Liver (tissue), 9 donors: ENCODE data around the gene AGBL4. TPM values are rescaled to one million over a fixed set of nuclear protein-coding genes. Genes with fewer than 3 reads are reported as not detected.

ENCODE experiments used
- DNase-seq: peaks from one replicate; pipeline ENCODE4 v3.0.0-alpha.2; 2017; ENCODE audit warnings: low spot score
- H3K27ac ChIP-seq, 2 donors: one replicate each; pipeline ENCODE4 v1.7.0; 2013; ENCODE audit warnings: inconsistent platforms in 2 of 2, low read length in 2 of 2, control low read depth in 1 of 2, low read depth in 1 of 2, mild to moderate bottlenecking in 1 of 2
- H3K27me3 ChIP-seq, 4 donors: one replicate each; pipeline versions ENCODE4 v1.6.1 to v1.7.0; 2013; ENCODE audit warnings: low read length in 3 of 4, inconsistent platforms in 1 of 4, mild to moderate bottlenecking in 1 of 4, moderate library complexity in 1 of 4; ENCODE audit not compliant: control insufficient read depth in 4 of 4, insufficient read depth in 4 of 4
- H3K36me3 ChIP-seq, 4 donors: one replicate each; pipeline versions ENCODE4 v1.6.1 to v1.7.0; 2013; ENCODE audit warnings: low read length in 3 of 4, mild to moderate bottlenecking in 3 of 4, low read depth in 1 of 4, moderate library complexity in 1 of 4; ENCODE audit not compliant: control insufficient read depth in 4 of 4, insufficient read depth in 3 of 4
- H3K4me1 ChIP-seq, 4 donors: one replicate each; pipeline versions ENCODE4 v1.6.1 to v1.7.0; 2013; ENCODE audit warnings: low read length in 3 of 4, mild to moderate bottlenecking in 3 of 4, moderate library complexity in 1 of 4; ENCODE audit not compliant: control insufficient read depth in 4 of 4, insufficient read depth in 4 of 4
- H3K4me3 ChIP-seq, 3 donors: one replicate each; pipeline versions ENCODE4 v1.6.1 to v1.7.0; 2013; ENCODE audit warnings: low read length in 3 of 3, control low read depth in 1 of 3, low read depth in 1 of 3, mild to moderate bottlenecking in 1 of 3
- H3K9ac ChIP-seq, 2 donors: one replicate each; pipeline ENCODE4 v1.7.0; 2013; ENCODE audit warnings: low read length in 2 of 2, mild to moderate bottlenecking in 2 of 2, moderate library complexity in 2 of 2, control low read depth in 1 of 2, low read depth in 1 of 2
- H3K9me3 ChIP-seq, 4 donors: one replicate each; pipeline versions ENCODE4 v1.6.1 to v1.7.0; 2013; ENCODE audit warnings: low read length in 3 of 4; ENCODE audit not compliant: control insufficient read depth in 4 of 4
- EGR1 ChIP-seq, 2 donors: IDR thresholded peaks; 2 replicates each; pipeline ENCODE4 v1.6.1; 2016 to 2018; ENCODE audit warnings: antibody characterized with exemption in 2 of 2, low read depth in 2 of 2
- FOXA1 ChIP-seq: IDR thresholded peaks from 2 replicates; pipeline ENCODE4 v1.6.1; 2016; ENCODE audit warnings: antibody characterized with exemption
- FOXA2 ChIP-seq: IDR thresholded peaks from 2 replicates; pipeline ENCODE4 v1.6.1; 2016; ENCODE audit warnings: antibody characterized with exemption
- GABPA ChIP-seq, 2 donors: IDR thresholded peaks in 1 of 2; conservative IDR thresholded peaks in 1 of 2; 2 replicates each; pipeline ENCODE4 v1.6.1; 2016; ENCODE audit warnings: antibody characterized with exemption in 2 of 2, mild to moderate bottlenecking in 1 of 2, moderate library complexity in 1 of 2
- HNF4A ChIP-seq, 2 donors: conservative IDR thresholded peaks; 2 replicates each; pipeline ENCODE4 v1.6.1; 2016; ENCODE audit warnings: antibody characterized with exemption in 2 of 2, mild to moderate bottlenecking in 2 of 2
- HNF4G ChIP-seq: IDR thresholded peaks from 2 replicates; pipeline ENCODE4 v1.6.1; 2016; ENCODE audit warnings: antibody characterized with exemption
- JUND ChIP-seq, 2 donors: IDR thresholded peaks; 2 replicates each; pipeline ENCODE4 v1.6.1; 2016; ENCODE audit warnings: antibody characterized with exemption in 2 of 2
- NR2F2 ChIP-seq: IDR thresholded peaks from 2 replicates; pipeline ENCODE4 v1.6.1; 2016; ENCODE audit warnings: antibody characterized with exemption
- RAD21 ChIP-seq, 2 donors: IDR thresholded peaks; 2 replicates each; pipeline ENCODE4 v1.6.1; 2016; ENCODE audit warnings: antibody characterized with exemption in 2 of 2, mild to moderate bottlenecking in 2 of 2
- REST ChIP-seq: IDR thresholded peaks from 2 replicates; pipeline ENCODE4 v1.6.1; 2016; ENCODE audit warnings: antibody characterized with exemption, mild to moderate bottlenecking
- RXRA ChIP-seq, 2 donors: IDR thresholded peaks; 2 replicates each; pipeline ENCODE4 v1.6.1; 2017 to 2018; ENCODE audit warnings: antibody characterized with exemption in 2 of 2, mild to moderate bottlenecking in 1 of 2
- SP1 ChIP-seq: IDR thresholded peaks from 2 replicates; pipeline ENCODE4 v1.6.1; 2018; ENCODE audit warnings: antibody characterized with exemption, mild to moderate bottlenecking
- YY1 ChIP-seq: IDR thresholded peaks from 2 replicates; pipeline ENCODE4 v1.6.1; 2016; ENCODE audit warnings: antibody characterized with exemption, mild to moderate bottlenecking
- WGBS: extraction: QIAGEN DNeasy Blood & Tissue Kit; methylation state at CpG from one replicate; pipeline ENCODE4 v1.1.7; 2013; 5-methylcytosine and 5-hydroxymethylcytosine counted together
- polyA plus RNA-seq, 2 donors: library from polyadenylated mRNA; stranded (reverse) in 1 of 2; unstranded in 1 of 2; fragments of 200-250 nt in 1 of 2; fragments of >200 nt in 1 of 2; fragmentation: Nextera tagmentation in 1 of 2; extraction: Ambion mirVana in 1 of 2; gene quantifications; one replicate each; pipeline versions ENCODE4 v1.2.1 to v1.2.3, GENCODE V29; 2013 to 2015
- total RNA-seq, 2 donors: library from RNA; depleted of rRNA; stranded (reverse); fragments of >200 nt; gene quantifications; one replicate each; pipeline ENCODE4 v1.2.3, GENCODE V29; 2014
- TF ChIP-seq, protein P1 (sequence below): fragments of 150-350 bp; IDR thresholded peaks from 2 replicates; pipeline ENCODE4 v1.5.1; 2017; ENCODE audit warnings: improper control_type of control experiment, low read depth, low read length; ENCODE audit not compliant: missing input control
- TF ChIP-seq, protein P2 (sequence below): IDR thresholded peaks from 2 replicates; pipeline ENCODE4 v1.6.1; 2016; ENCODE audit warnings: antibody characterized with exemption
- TF ChIP-seq, protein P3 (sequence below): IDR thresholded peaks from 2 replicates; pipeline ENCODE4 v1.6.1; 2016; ENCODE audit warnings: antibody characterized with exemption
- TF ChIP-seq, protein P4 (sequence below): IDR thresholded peaks from 2 replicates; pipeline ENCODE4 v1.6.1; 2016; ENCODE audit warnings: antibody characterized with exemption
- donor health status: healthy.
- donor health status: healthy.
- donor health status: healthy.
- donor health status: healthy.
- donor health status: healthy.

Gene AGBL4
- total and polyA plus RNA-seq, 4 donors, result 0.75 to 0.76 TPM; not detected in 2

GRCh38 chr1:49160677-49161076, 863.1 kb downstream of the AGBL4 start:
- Histone ChIP-seq H3K36me3 (no peaks in the 10 kb centered on the region), H3K4me1 (no peaks in the 10 kb centered on the region), H3K27me3 (peaks cover 0 to 2% (median 0%) of the 10 kb centered on the region in 4 donors), H3K4me3 (no peak overlapping the region), H3K9ac (no peak overlapping the region), H3K9me3 (no peaks in the 10 kb centered on the region), H3K27ac (no peak overlapping the region)
- DNase-seq, result no peak
- WGBS, result 64% methylated on average over 6 of the region's 6 CpGs
- TF ChIP-seq, protein P1, sequence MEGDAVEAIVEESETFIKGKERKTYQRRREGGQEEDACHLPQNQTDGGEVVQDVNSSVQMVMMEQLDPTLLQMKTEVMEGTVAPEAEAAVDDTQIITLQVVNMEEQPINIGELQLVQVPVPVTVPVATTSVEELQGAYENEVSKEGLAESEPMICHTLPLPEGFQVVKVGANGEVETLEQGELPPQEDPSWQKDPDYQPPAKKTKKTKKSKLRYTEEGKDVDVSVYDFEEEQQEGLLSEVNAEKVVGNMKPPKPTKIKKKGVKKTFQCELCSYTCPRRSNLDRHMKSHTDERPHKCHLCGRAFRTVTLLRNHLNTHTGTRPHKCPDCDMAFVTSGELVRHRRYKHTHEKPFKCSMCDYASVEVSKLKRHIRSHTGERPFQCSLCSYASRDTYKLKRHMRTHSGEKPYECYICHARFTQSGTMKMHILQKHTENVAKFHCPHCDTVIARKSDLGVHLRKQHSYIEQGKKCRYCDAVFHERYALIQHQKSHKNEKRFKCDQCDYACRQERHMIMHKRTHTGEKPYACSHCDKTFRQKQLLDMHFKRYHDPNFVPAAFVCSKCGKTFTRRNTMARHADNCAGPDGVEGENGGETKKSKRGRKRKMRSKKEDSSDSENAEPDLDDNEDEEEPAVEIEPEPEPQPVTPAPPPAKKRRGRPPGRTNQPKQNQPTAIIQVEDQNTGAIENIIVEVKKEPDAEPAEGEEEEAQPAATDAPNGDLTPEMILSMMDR, result no peak
- TF ChIP-seq JUND (IDR thresholded peaks at IDR 0.05) (no peak), FOXA1 (no peak), RAD21 (IDR thresholded peaks at IDR 0.05) (no peak), HNF4G (no peak), NR2F2 (no peak), YY1 (no peak), REST (no peak), EGR1 (IDR thresholded peaks at IDR 0.05; ENCODE audit: low read depth in 2 of 2) (no peak), SP1 (no peak), RXRA (IDR thresholded peaks at IDR 0.05) (no peak), GABPA (IDR thresholded peaks at IDR 0.05 in 1 of 2, conservative IDR thresholded peaks at IDR 0.05 in 1 of 2) (no peak), HNF4A (conservative IDR thresholded peaks at IDR 0.05) (no peak), FOXA2 (no peak)
- TF ChIP-seq, protein P2, sequence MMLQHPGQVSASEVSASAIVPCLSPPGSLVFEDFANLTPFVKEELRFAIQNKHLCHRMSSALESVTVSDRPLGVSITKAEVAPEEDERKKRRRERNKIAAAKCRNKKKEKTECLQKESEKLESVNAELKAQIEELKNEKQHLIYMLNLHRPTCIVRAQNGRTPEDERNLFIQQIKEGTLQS, result no peak
- TF ChIP-seq, protein P3, sequence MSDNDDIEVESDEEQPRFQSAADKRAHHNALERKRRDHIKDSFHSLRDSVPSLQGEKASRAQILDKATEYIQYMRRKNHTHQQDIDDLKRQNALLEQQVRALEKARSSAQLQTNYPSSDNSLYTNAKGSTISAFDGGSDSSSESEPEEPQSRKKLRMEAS, result no peak

- 88% methylated on average over 1 of the region's 1 CpG for WGBS
- DNase-seq, result no peak
- H3K4me1 ChIP-seq, result no peaks in the 10 kb centered on the region
- TF ChIP-seq NR2F2, result no peak
- no peak for TF ChIP-seq REST
- TF ChIP-seq RXRA (IDR thresholded peaks at IDR 0.05), result no peak
- TF ChIP-seq RAD21 (IDR thresholded peaks at IDR 0.05), result no peak
- TF ChIP-seq JUND (IDR thresholded peaks at IDR 0.05), result no peak
- no peak for TF ChIP-seq SP1
- TF ChIP-seq GABPA (IDR thresholded peaks at IDR 0.05 in 1 of 2, conservative IDR thresholded peaks at IDR 0.05 in 1 of 2), result no peak
- TF ChIP-seq HNF4A (conservative IDR thresholded peaks at IDR 0.05), result no peak
- TF ChIP-seq, protein P3, result no peak
- TF ChIP-seq, protein P1, result no peak
- TF ChIP-seq, protein P4, sequence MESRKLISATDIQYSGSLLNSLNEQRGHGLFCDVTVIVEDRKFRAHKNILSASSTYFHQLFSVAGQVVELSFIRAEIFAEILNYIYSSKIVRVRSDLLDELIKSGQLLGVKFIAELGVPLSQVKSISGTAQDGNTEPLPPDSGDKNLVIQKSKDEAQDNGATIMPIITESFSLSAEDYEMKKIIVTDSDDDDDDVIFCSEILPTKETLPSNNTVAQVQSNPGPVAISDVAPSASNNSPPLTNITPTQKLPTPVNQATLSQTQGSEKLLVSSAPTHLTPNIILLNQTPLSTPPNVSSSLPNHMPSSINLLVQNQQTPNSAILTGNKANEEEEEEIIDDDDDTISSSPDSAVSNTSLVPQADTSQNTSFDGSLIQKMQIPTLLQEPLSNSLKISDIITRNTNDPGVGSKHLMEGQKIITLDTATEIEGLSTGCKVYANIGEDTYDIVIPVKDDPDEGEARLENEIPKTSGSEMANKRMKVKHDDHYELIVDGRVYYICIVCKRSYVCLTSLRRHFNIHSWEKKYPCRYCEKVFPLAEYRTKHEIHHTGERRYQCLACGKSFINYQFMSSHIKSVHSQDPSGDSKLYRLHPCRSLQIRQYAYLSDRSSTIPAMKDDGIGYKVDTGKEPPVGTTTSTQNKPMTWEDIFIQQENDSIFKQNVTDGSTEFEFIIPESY, result no peak
- TF ChIP-seq FOXA1, result no peak
Observed at GRCh38 chr1:49136738-49137251, 887.0 kb downstream of the AGBL4 start.

More at GRCh38 chr1:49136738-49137251, 887.0 kb downstream of the AGBL4 start:
- no peaks in the 10 kb centered on the region for H3K36me3 ChIP-seq
- no peaks in the 10 kb centered on the region for H3K27me3 ChIP-seq
- H3K27ac ChIP-seq, result no peak overlapping the region
- no peaks in the 10 kb centered on the region for H3K9me3 ChIP-seq
- H3K9ac ChIP-seq, result no peak overlapping the region
- H3K4me3 ChIP-seq, result no peak overlapping the region
